NAMALWA (cell line): ENCODE measurements around the gene SOCS6.
"Not testable (repeated sequence)": the region's sequence is repeated elsewhere in the genome, so short reads cannot be mapped to it uniquely, and the experiment has no call there.

ENCODE experiments used
- DNase-seq: peaks from one replicate; pipeline ENCODE4 v3.0.0-alpha.2; 2015; ENCODE audit warnings: low spot score

Gene SOCS6

DNA sequence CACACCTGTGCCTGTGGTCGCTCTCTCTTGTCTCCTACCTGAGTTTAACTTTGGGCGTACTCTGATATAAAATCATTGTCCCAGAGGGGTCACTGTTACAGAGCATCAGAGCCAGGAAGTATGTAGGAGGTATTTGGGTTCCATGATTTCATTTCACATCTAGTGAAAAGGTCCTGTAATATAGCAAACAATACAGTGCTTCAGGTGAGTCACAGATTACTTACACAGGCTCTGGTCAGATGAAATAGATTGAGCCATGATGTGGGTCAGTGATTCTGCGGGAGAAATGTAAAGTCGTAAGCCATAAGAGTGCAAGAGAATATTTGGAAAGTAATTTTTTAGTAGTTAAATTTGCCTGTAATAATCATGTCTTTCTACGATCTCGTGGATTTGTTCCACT is 70.2 kb downstream of the SOCS6 start:
- DNase-seq = no peak

DNA sequence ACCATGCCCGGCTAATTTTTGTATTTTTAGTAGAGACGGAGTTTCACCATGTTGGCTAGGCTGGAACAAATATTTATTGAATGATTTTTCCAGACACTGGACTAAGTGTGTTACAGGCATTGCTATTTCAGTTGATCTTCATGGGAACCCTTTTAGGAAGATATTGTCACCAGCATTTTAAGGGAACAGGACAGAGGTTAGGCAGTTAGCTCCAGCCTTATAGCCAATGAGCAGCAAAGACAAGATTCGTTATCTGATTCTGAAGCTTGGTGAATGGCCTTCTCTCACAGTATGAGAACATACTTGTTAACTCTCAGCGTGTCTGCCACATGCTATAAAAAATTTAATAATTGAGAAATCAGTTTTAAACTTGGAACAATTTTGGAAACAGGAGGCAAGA is 73.4 kb downstream of the SOCS6 start:
- no peak for DNase-seq

DNA sequence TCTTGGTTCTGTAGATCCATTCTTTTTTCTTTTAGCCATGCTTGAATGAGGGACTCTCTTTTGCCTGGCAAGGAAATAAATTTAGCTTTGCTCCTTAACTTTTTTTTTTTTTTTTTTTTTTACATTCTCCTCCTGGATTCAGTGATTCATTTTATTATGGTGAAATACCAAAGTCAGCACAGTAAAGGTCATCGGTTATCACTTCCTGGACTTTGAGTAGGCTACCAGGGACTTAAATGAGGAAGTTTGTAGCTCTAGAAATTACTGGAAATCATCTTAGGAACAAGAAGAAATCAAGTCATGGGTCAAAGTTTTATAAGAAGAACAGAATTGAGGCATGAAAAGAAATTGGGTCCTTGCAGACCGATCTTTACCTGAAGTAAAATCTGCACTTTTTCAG is 75.0 kb downstream of the SOCS6 start:
- no peak for DNase-seq

DNA sequence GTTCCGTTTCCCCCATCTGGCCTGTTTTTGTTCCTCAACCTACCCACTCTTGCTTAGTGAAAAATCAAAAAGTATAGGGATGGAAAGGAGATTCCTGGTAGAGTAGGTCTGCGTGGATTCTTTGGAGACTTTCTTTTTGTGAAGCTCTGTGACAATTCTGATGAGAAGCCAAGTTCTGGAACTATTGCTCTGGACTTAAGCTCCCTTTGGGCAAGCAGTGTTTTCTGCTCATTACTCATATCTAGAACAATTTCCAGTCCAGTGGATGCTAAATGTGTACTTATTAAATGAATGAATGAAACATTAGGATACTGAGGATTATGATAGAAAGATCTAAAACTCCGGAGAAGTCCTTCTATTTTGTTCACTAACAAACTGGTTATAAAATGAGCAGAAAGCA is 76.5 kb downstream of the SOCS6 start:
- DNase-seq = no peak

DNA sequence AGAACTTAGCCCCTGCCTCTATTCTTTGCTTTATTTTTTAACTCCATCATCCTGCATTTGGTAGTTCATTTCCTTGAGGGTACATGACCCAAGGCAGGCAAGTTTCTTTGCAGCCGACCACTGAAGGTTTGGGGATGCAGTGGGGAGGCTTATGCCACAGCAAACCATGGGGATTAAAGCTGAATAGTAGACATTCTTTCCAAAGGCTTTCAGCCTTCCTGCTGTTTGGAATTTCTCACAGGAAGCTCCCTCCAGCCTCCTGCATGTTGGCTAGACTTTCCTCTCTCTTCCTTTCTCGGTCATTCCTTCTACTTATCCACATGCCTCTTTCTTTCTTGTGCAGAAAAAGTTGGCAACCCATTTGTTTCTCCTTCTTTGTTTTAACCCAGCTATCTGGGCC is 77.3 kb downstream of the SOCS6 start:
- DNase-seq = no peak

GRCh38 chr18:70366670-70367069 is 77.8 kb downstream of the SOCS6 start:
- DNase-seq = no peak

DNA sequence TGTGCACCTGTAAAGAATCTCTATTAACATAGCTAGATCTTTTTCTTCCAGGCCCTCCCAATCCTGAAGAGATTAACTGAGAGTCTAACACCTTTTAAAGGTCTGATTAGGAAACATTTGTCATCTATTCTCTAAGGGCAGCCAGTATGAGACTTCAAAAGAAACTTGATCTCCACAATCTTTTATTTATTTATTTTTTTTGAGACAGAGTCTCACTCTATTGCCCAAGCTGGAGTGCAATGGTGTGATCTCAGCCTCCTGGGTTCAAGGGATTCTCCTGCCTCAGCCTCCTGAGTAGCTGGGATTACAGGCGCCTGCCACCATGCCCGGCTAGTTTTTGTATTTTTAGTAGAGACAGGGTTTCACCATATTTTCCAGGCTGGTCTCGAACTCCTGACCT is 78.5 kb downstream of the SOCS6 start:
- not testable (repeated sequence) for DNase-seq

- no peak for DNase-seq
These were observed 80.1 kb downstream of the SOCS6 start for GRCh38 chr18:70368903-70369302.

- DNase-seq = no peak
These were observed 82.2 kb downstream of the SOCS6 start for GRCh38 chr18:70370762-70371733.

DNA sequence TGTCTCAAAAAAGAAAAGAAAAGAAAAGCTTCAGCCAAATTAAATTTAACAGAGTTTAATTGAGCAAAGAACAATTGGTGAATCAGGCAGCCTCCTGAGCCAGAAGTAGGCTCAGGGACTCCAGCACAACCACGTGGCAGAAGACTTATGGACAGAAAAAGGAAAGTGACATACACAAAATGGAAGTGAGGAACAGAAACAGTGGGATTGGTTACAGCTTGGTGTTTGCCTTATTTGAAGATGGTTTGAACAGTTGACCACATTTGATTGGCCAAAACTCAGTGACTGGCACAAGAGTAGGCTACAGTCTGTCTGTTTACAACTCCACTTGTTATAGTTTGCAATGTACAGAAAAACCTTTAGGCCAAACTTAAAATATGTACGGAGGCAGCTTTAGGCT is 83.1 kb downstream of the SOCS6 start:
- no peak for DNase-seq

DNA sequence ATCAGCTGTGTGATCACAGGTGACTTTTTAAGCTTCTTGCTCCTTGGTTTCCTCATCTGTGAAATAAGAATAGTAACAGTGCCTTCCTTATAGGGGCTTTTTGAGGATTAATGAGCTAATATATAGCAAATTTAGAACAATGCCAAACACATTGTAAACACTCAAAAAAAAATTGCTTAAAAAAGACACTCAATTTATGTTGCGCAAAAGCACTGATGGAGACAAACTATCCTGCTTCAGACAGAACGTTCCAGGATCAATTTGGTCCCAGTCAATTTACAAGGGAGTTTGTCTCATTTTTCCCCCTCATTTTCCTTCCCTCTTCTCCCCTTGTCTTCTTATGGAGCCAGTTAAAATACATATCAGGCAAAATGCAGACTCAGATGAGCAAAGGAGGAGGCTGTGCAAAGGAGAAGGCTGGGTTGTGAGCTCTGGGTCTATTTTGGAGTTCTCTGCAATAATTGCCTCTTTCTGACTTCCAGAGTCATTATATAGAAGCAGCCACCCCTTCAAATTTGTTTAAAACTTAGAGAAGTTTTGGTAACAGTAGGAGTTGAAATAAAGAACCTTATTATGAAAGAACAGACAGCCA is 83.7 kb downstream of the SOCS6 start:
- DNase-seq = no peak

DNA sequence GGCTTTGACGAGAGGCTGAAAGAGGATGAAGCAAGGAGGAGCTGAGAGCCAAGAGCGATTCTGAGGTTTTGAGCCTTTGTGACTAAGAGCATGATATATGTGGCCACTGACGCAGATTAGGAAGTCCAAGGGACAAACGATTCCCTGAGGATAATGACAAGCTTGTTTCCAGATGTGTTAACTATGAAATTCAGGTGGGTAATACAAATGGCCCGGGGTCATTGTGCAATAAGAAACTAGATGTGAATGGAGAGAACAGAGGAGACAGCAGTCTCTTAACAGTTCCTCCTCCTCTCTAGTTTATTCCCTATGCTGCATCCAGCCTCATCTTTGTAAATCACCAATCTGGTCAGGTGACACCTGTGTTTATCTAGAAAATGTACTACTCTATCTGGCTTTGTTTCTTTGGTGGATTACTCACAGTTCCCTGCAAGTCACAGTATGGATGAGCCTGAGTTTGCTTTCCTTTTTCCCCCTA is 84.2 kb downstream of the SOCS6 start:
- no peak for DNase-seq

- DNase-seq = no peak
These were observed 85.3 kb downstream of the SOCS6 start for GRCh38 chr18:70374154-70374553.

- no peak for DNase-seq
These were observed 87.5 kb downstream of the SOCS6 start for GRCh38 chr18:70376137-70376913.

- DNase-seq = no peak
These were observed 88.0 kb downstream of the SOCS6 start for GRCh38 chr18:70376914-70377258.

GRCh38 chr18:70377317-70377799 is 88.5 kb downstream of the SOCS6 start:
- DNase-seq = no peak

DNA sequence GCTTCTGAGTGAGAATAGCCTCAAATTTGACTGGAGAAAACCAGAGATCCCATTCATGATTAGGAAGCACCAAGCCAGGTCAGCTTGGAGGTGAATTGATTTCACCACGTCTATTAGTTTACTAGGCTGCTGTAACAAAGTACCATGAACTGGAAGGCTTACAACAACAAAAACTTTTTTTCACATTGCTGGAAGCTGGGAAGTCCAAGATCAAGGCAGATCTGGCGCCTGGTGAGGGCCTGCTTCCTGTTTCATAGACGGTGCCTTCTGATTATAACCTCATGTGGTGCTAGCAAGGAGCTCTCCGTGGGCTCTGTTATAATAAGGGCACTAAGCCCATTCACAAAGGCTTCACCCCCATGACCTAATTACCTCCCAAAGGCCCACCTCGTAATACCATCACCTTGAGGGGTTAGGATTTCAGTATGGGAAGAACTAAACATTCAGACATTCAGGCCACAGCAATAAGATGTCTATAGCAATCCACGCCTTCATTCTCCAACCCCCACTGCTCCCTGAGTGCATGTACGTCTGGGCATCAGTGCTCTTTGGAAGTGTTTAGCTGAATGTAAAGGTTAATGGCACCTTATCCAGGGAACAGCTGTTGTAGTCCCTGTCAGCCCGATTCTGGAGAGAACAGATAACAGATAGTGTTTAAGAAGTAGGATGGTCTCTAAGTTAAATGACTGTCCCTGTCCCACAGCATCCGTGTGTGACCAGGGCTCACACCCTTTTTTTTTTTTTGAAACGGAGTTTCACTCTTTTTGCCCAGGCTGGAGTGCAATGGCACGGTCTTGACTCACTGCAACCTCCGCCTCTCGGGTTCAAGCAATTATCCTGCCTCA is 89.2 kb downstream of the SOCS6 start:
- no peak for DNase-seq
